ENCODE measurements around the gene RPS3A. TPM values are rescaled to one million over a fixed set of nuclear protein-coding genes. Genes with fewer than 3 reads are reported as not detected.

RPS3A gene
- total RNA-seq, 1 experiment from 2014 or later: 918 TPM

- TF ChIP-seq POLR2AphosphoS5 (IDR thresholded peaks at IDR 0.05; ENCODE audit: low read depth, low read length): no peak
- TF ChIP-seq CTCF (IDR thresholded peaks at IDR 0.05): no peak
- no peak for TF ChIP-seq TCF7L2 (IDR thresholded peaks at IDR 0.05; ENCODE audit: low read depth, low read length)
- no peak for TF ChIP-seq SIN3A (IDR thresholded peaks at IDR 0.05; ENCODE audit: borderline replicate concordance, insufficient read depth, low read depth, low read length)
- no peak for TF ChIP-seq REST (IDR thresholded peaks at IDR 0.05; ENCODE audit: insufficient read depth in 1 of 2, low read depth in 2 of 2, low read length in 1 of 2)
- no peak overlapping the region for H3K27ac ChIP-seq (ENCODE audit: low read length)
- intact Hi-C loops (cut with micrococcal nuclease; ENCODE audit: unreplicated experiment): no loop called here
- BruUV-seq (replicated peaks): no TSS peak
- H3K4me3 ChIP-seq (ENCODE audit: low read depth in 2 of 2, low read length in 2 of 2): no peak overlapping the region
- H3K4me1 ChIP-seq (ENCODE audit: control insufficient read depth, insufficient read depth, low read length): no peaks in the 10 kb centered on the region
- DNase-seq (ENCODE audit: low read depth, low spot score): no peak
- ATAC-seq: no peak
- peaks cover 4% of the 10 kb centered on the region; the same call in 1 of the 2 replicates for H3K36me3 ChIP-seq (ENCODE audit: control insufficient read depth, insufficient read depth, low read length)
- ChIA-PET POLR2A (interaction anchor here (0.6 kb wide), 1 partner anchor 228 kb away, joined by 4 read pairs; no protein-coding TSS in a partner anchor), CTCF (no interaction called here)
- H3K27me3 ChIP-seq (ENCODE audit: control insufficient read depth, insufficient read depth, low read length): no peaks in the 10 kb centered on the region
- H3K9me3 ChIP-seq (ENCODE audit: control insufficient read depth, insufficient read depth, low read depth, low read length): no peaks in the 10 kb centered on the region
- in situ Hi-C loops (cut with HindIII; ENCODE audit: low pct_unique_long_range_greater_than_20kb, low sequenced_read_pairs): no loop called here
Observed at GRCh38 chr4:151095142-151095541, 4.3 kb upstream of the RPS3A start.

GRCh38 chr4:151097759-151098158 lies 1.7 kb upstream of the RPS3A start:
- TF ChIP-seq POLR2AphosphoS5 (IDR thresholded peaks at IDR 0.05; ENCODE audit: low read depth, low read length) (no peak), SIN3A (IDR thresholded peaks at IDR 0.05; ENCODE audit: borderline replicate concordance, insufficient read depth, low read depth, low read length) (no peak), REST (IDR thresholded peaks at IDR 0.05; ENCODE audit: insufficient read depth in 1 of 2, low read depth in 2 of 2, low read length in 1 of 2) (no peak), CTCF (IDR thresholded peaks at IDR 0.05) (no peak), TCF7L2 (IDR thresholded peaks at IDR 0.05; ENCODE audit: low read depth, low read length) (no peak)
- Histone ChIP-seq H3K27ac (ENCODE audit: low read length) (no peak overlapping the region), H3K4me1 (ENCODE audit: control insufficient read depth, insufficient read depth, low read length) (no peaks in the 10 kb centered on the region; the same call in 1 of the 2 replicates), H3K27me3 (ENCODE audit: control insufficient read depth, insufficient read depth, low read length) (no peaks in the 10 kb centered on the region), H3K9me3 (ENCODE audit: control insufficient read depth, insufficient read depth, low read depth, low read length) (no peaks in the 10 kb centered on the region), H3K4me3 (ENCODE audit: low read depth in 2 of 2, low read length in 2 of 2) (no peak overlapping the region), H3K36me3 (ENCODE audit: control insufficient read depth, insufficient read depth, low read length) (peaks cover 18% of the 10 kb centered on the region)
- no peak for DNase-seq (ENCODE audit: low read depth, low spot score)
- ChIA-PET POLR2A (no interaction called here), CTCF (no interaction called here)
- no peak for ATAC-seq
- BruUV-seq (replicated peaks): no TSS peak
- intact Hi-C loops (cut with micrococcal nuclease; ENCODE audit: unreplicated experiment): no loop called here
- in situ Hi-C loops (cut with HindIII; ENCODE audit: low pct_unique_long_range_greater_than_20kb, low sequenced_read_pairs): no loop called here
